Measurements from ENCODE around the gene ACBD6.
"Not testable (repeated sequence)": the region's sequence is repeated elsewhere in the genome, so short reads cannot be mapped to it uniquely, and the experiment has no call there.

The ACBD6 gene

GRCh38 chr1:180488661-180489060 is 13.7 kb downstream of the ACBD6 start:
- no peak for DNase-seq (ENCODE audit: low read depth)

- DNase-seq (ENCODE audit: low read depth): no peak
Measured at GRCh38 chr1:180486092-180486491, 16.3 kb downstream of the ACBD6 start.

GRCh38 chr1:180484490-180484889 is 17.9 kb downstream of the ACBD6 start:
- DNase-seq (ENCODE audit: low read depth): no peak

- DNase-seq (ENCODE audit: low read depth): no peak
Measured at GRCh38 chr1:180482425-180483275, 19.7 kb downstream of the ACBD6 start.

- no peak for DNase-seq (ENCODE audit: low read depth)
Measured at GRCh38 chr1:180470031-180470430, 32.3 kb downstream of the ACBD6 start.

- no peak for DNase-seq (ENCODE audit: low read depth)
Measured at GRCh38 chr1:180468311-180468710, 34.1 kb downstream of the ACBD6 start.

GRCh38 chr1:180462102-180462501 is 40.3 kb downstream of the ACBD6 start:
- no peak for DNase-seq (ENCODE audit: low read depth)

- not testable (repeated sequence) for DNase-seq (ENCODE audit: low read depth)
Measured at GRCh38 chr1:180461682-180462081, 40.7 kb downstream of the ACBD6 start.

GRCh38 chr1:180458807-180459206 is 43.6 kb downstream of the ACBD6 start:
- no peak for DNase-seq (ENCODE audit: low read depth)

GRCh38 chr1:180456191-180456590 is 46.2 kb downstream of the ACBD6 start:
- no peak for DNase-seq (ENCODE audit: low read depth)

- no peak for DNase-seq (ENCODE audit: low read depth)
Measured at GRCh38 chr1:180451504-180451903, 50.9 kb downstream of the ACBD6 start.

- no peak for DNase-seq (ENCODE audit: low read depth)
Measured at GRCh38 chr1:180444522-180444921, 57.9 kb downstream of the ACBD6 start.

GRCh38 chr1:180440335-180440734 is 62.0 kb downstream of the ACBD6 start:
- no peak for DNase-seq (ENCODE audit: low read depth)

GRCh38 chr1:180435566-180435965 is 66.8 kb downstream of the ACBD6 start:
- no peak for DNase-seq (ENCODE audit: low read depth)

GRCh38 chr1:180433873-180434272 is 68.5 kb downstream of the ACBD6 start:
- no peak for DNase-seq (ENCODE audit: low read depth)

- no peak for DNase-seq (ENCODE audit: low read depth)
Measured at GRCh38 chr1:180431683-180432082, 70.7 kb downstream of the ACBD6 start.

GRCh38 chr1:180428782-180429695 is 73.3 kb downstream of the ACBD6 start:
- DNase-seq (ENCODE audit: low read depth): no peak

GRCh38 chr1:180425952-180426351 is 76.4 kb downstream of the ACBD6 start:
- DNase-seq (ENCODE audit: low read depth): no peak

- DNase-seq (ENCODE audit: low read depth): no peak
Measured at GRCh38 chr1:180424848-180425457, 77.4 kb downstream of the ACBD6 start.

- no peak for DNase-seq (ENCODE audit: low read depth)
Measured at GRCh38 chr1:180421614-180422013, 80.8 kb downstream of the ACBD6 start.

GRCh38 chr1:180421145-180421544 is 81.2 kb downstream of the ACBD6 start:
- not testable (repeated sequence) for DNase-seq (ENCODE audit: low read depth)

GRCh38 chr1:180415985-180416633 is 86.3 kb downstream of the ACBD6 start:
- DNase-seq (ENCODE audit: low read depth): no peak
